GM12864 (cell line): Measurements from ENCODE around the gene CLDN25.

Source experiments
- DNase-seq: peaks from one replicate; pipeline ENCODE4 v3.0.0-alpha.2; 2011; ENCODE audit warnings: low read depth
- H3K4me3 ChIP-seq: 2 replicates; pipeline ENCODE4 v1.5.1; 2011; ENCODE audit warnings: mild to moderate bottlenecking, low read depth, low read length, control low read depth
- CTCF ChIP-seq: IDR thresholded peaks from 2 replicates; pipeline ENCODE4 v1.5.1; 2011; ENCODE audit warnings: low read depth, mild to moderate bottlenecking, moderate library complexity, low read length, control low read depth, inconsistent platforms; ENCODE audit errors: missing control alignments

CLDN25 gene

DNA sequence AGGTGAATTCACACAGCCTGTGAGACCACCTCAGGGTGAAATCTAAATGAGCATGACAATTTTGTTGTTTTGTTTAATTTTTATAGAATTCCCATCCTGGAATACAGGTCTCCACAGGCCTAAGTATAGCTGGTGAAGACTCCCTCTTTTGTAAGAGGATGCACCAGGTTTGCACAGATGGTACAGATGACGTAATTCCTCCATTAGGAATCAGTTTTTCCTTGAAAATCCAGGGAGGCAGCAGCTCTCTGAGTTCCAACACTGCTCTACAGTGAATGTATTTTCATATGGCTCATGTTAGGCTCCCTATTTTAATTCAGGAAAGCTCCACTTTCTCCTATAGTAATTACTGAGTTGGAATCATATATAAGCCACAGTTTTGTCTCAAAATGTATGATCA, 48.6 kb downstream of the CLDN25 start:
- TF ChIP-seq CTCF = no peak
- no peak for DNase-seq
- H3K4me3 ChIP-seq = no peak overlapping the region

DNA sequence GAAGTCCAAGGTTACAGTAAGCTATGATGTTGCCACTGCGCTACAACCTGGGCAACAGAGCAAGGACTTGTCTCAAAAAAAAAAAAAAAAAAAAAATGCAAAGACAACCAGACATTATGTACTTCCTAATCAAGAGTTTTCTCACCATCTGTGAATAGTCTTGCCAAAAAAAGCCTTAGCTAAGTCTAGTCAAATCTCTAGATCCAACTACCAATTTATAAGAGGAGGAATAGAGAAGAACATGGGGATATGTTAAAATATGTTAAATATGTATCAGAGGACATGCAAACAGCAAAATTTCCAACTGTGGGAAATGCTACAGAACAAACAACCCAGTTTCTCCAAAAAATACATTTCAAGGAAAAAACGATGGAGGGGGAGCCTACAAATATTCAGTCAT, 50.2 kb downstream of the CLDN25 start:
- no peak for DNase-seq
- TF ChIP-seq CTCF = no peak
- H3K4me3 ChIP-seq = no peak overlapping the region
